Small intestine (tissue), 7 donors: ENCODE results near the gene SIK3. TPM values are rescaled to one million over a fixed set of nuclear protein-coding genes. Genes with fewer than 3 reads are reported as not detected.
"Not testable (repeated sequence)": the region's sequence is repeated elsewhere in the genome, so short reads cannot be mapped to it uniquely, and the experiment has no call there.

Experiments used
- DNase-seq, 2 donors: peaks; one replicate each; pipeline versions ENCODE4 v3.0.0 to v3.0.0-alpha.2; 2013
- FAIRE-seq: peaks from 2 replicates; lab custom pipeline; 2012; peaks lifted over from hg19 to GRCh38; lab: Jason Lieb, UNC
- H3K27ac ChIP-seq, 3 donors: one replicate each; pipeline ENCODE4 v1.5.1; 2013; ENCODE audit warnings: low read length in 2 of 3, mild to moderate bottlenecking in 2 of 3, control low read depth in 1 of 3, inconsistent platforms in 1 of 3, low read depth in 1 of 3, moderate library complexity in 1 of 3
- H3K27me3 ChIP-seq, 3 donors: one replicate each; pipeline ENCODE4 v1.6.1; 2013; ENCODE audit warnings: low read length in 3 of 3, inconsistent platforms in 1 of 3; ENCODE audit not compliant: control insufficient read depth in 3 of 3, insufficient read depth in 3 of 3
- H3K36me3 ChIP-seq, 3 donors: one replicate each; pipeline ENCODE4 v1.6.1; 2013; ENCODE audit warnings: low read length in 3 of 3, inconsistent platforms in 1 of 3, low read depth in 1 of 3, mild to moderate bottlenecking in 1 of 3, moderate library complexity in 1 of 3; ENCODE audit not compliant: control insufficient read depth in 3 of 3, insufficient read depth in 2 of 3
- H3K4me1 ChIP-seq, 3 donors: one replicate each; pipeline ENCODE4 v1.6.1; 2013; ENCODE audit warnings: low read length in 2 of 3, inconsistent platforms in 1 of 3, low read depth in 1 of 3, mild to moderate bottlenecking in 1 of 3, moderate library complexity in 1 of 3; ENCODE audit not compliant: control insufficient read depth in 3 of 3, insufficient read depth in 2 of 3
- H3K4me3 ChIP-seq, 3 donors: one replicate each; pipeline ENCODE4 v1.5.1; 2013; ENCODE audit warnings: low read length in 3 of 3, control low read depth in 1 of 3, inconsistent platforms in 1 of 3, low read depth in 1 of 3, mild to moderate bottlenecking in 1 of 3, moderate library complexity in 1 of 3
- H3K9me3 ChIP-seq, 2 donors: one replicate each; pipeline ENCODE4 v1.6.1; 2013; ENCODE audit warnings: low read depth in 1 of 2, low read length in 1 of 2; ENCODE audit not compliant: control insufficient read depth in 2 of 2, insufficient read depth in 1 of 2
- WGBS, 3 donors: extraction: QIAGEN DNeasy Blood & Tissue Kit; methylation state at CpG; one replicate each; pipeline ENCODE4 v1.1.7; 2013; 5-methylcytosine and 5-hydroxymethylcytosine counted together
- polyA plus RNA-seq, 4 donors: library from polyadenylated mRNA; stranded (reverse) in 3 of 4; unstranded in 1 of 4; fragments of 200-250 nt in 3 of 4; fragments of 120-200 nt in 1 of 4; gene quantifications; one replicate each; pipeline versions ENCODE4 v1.2.1 to v1.2.3, GENCODE V29; 2013
- donor health status: healthy with polysubstance abuse.
- donor health status: control.
- donor health status: control.
- donor health status: Bipolar disorder and iron deficiency.
- donor health status: healthy.

SIK3 gene
- polyA plus RNA-seq, 4 donors, result 4.9 to 35.3 (median 9.0) TPM

DNA sequence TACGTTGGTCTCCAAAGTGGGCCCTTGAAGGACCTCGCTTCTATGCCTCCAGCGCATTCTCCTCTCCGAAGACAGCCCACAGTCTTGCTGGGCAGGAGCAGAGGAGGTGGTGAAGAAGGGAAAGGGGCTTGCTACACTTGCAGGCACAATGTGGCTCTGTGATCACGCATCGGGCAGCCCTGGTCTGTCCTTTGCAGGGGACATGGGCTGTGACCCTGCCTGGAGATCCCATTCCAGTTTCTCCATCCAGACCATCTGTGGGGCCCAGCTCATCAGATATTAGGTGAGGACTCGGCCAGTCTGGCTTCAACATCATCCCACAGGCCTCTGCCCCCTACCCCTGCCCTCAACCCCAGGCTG lies 261.6 kb downstream of the SIK3 start:
- no peak for DNase-seq
- H3K36me3 ChIP-seq, result peaks cover 0 to 50% (median 0%) of the 10 kb centered on the region in 3 donors
- H3K27ac ChIP-seq, result peak overlapping the region; percentile 75 to 94 (median 93)
- no peaks in the 10 kb centered on the region for H3K27me3 ChIP-seq
- H3K4me1 ChIP-seq, result peaks cover 0 to 77% (median 5%) of the 10 kb centered on the region in 3 donors
- no peak for FAIRE-seq
- no peaks in the 10 kb centered on the region for H3K9me3 ChIP-seq
- H3K4me3 ChIP-seq, result peak overlapping the region in 2 of 3 donors; percentile 53 to 69
- 87 to 95% (median 89%) methylated on average over 7 of the region's 7 CpGs for WGBS, 3 donors

DNA sequence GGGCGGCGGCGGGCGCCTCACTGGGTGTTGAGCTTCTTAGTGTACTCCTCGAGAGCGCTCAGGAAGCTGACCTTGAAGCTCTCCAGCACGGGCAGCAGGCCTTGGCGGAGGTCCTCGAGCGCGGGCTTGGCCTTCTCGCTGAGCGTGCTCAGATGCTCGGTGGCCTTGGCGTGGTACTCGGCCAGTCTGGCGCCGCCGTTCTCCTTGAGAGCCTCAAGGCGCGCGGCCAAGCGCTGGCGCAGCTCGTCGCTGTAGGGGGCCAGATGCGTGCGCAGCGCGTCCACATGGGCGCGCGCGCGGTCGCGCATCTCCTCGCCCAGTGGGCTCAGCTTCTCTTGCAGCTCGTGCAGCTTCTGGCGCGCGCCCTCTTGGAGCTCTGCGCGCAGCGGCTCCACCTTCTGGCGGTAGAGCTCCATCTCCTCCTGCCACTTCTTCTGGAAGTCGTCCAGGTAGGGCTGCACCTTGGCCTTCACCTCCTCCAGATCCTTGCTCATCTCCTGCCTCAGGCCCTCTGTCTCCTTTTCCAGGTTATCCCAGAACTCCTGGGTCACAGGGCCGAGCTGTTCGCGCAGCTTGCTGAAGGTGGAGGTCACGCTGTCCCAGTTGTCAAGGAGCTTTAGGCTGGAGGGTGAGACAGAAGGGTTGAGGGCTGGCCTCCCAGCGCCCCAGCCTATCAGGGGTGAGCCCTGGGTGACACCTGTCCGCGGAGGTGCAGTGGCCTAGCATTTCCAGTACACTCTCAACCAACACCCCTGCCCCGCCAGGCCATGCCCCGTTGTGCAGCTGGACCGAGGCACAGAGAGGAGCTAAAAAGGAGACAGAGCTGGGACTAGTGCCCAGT lies 262.2 kb downstream of the SIK3 start:
- DNase-seq (peak; percentile 93 to 94), FAIRE-seq (no peak)
- H3K4me1 ChIP-seq, result peaks cover 0 to 74% (median 5%) of the 10 kb centered on the region in 3 donors
- H3K9me3 ChIP-seq, result no peaks in the 10 kb centered on the region
- peak overlapping the region in 2 of 3 donors; percentile 53 to 69 for H3K4me3 ChIP-seq
- 13 to 20% (median 16%) methylated on average over 50 to 57 of the region's 57 CpGs for WGBS, 3 donors
- no peaks in the 10 kb centered on the region for H3K27me3 ChIP-seq
- H3K27ac ChIP-seq, result peak overlapping the region; percentile 75 to 94 (median 93)
- peaks cover 0 to 51% (median 0%) of the 10 kb centered on the region in 3 donors for H3K36me3 ChIP-seq

DNA sequence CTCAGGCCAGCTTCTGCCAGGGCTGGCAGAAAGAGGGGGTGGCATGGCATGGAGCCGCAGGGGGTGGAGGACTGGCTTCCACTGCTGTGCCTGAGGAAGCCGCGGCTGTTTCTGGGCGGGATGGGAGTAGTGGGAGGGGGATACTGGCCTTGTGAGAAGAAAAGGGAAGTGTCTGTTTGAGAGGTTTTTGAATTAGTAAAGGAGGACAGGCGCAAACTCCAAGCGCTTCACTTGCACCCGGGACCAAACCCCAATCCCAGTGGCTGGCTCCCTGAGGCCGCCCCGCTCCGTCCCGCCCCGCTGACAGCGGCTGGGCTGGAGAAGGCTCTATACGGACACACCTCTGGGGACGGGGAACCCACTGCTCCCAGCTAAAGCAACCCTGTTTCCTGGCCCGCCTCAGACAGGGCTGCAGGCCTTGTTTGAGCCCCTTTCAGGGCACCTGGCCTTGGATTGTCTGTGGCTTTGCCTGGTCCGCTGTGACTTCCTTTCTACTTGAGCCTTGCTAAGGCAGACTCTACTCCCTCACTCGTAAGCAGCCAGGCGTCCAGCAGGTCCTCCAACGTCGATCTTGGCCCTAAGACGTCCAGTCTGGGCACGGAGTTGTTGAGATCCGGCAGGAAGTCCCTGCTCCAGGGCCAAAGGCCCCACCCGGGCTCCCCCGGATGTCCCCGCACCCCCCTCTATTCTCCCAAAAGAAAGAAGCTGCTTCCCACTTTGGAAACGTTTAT lies 263.0 kb downstream of the SIK3 start:
- FAIRE-seq (no peak), DNase-seq (peak in 1 of 2 donors; percentile 55)
- peaks cover 0 to 51% (median 0%) of the 10 kb centered on the region in 3 donors for H3K36me3 ChIP-seq
- no peaks in the 10 kb centered on the region for H3K27me3 ChIP-seq
- H3K4me1 ChIP-seq, result peaks cover 0 to 74% (median 5%) of the 10 kb centered on the region in 3 donors
- H3K4me3 ChIP-seq, result peak overlapping the region in 2 of 3 donors; percentile 53 to 69
- 45 to 80% (median 68%) methylated on average over 27 to 28 of the region's 28 CpGs for WGBS, 3 donors
- no peaks in the 10 kb centered on the region for H3K9me3 ChIP-seq
- H3K27ac ChIP-seq, result peak overlapping the region; percentile 75 to 94 (median 93)

DNA sequence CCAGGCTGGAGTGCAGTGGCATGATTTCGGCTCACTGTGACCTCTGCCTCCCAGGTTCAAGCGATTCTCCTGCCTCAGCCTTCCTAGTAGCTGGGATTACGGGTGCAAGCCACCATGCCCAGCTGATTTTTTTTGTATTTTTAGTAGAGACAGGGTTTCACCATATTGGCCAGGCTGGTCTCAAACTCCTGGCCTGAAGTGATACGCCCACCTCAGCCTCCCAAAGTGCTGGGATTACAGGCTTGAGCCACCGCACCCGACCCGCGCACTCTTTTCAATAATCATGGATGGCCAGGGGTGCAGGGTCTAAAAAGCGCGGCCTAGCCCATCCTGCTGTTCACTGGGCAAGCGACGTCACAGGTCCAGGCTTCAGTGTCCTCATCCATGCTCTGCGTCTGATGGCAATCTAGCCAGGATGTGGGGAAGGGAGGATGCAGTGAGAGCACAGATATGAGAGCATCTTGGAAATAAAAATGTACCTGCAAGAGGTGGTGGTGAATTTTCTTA lies 263.6 kb downstream of the SIK3 start:
- not testable (repeated sequence) for FAIRE-seq, H3K27me3 ChIP-seq, H3K9me3 ChIP-seq
- Histone ChIP-seq H3K4me1 (peaks cover under 1 to 75% (median 5%) of the 10 kb centered on the region in 3 donors), H3K36me3 (peaks cover 0 to 51% (median 0%) of the 10 kb centered on the region in 3 donors), H3K27ac (peak overlapping the region; percentile 75 to 94 (median 93)), H3K4me3 (peak overlapping the region in 1 of 3 donors; percentile 69)
- 78 to 84% (median 84%) methylated on average over 13 of the region's 13 CpGs for WGBS, 3 donors
- peak in 1 of 2 donors; percentile 39 for DNase-seq

DNA sequence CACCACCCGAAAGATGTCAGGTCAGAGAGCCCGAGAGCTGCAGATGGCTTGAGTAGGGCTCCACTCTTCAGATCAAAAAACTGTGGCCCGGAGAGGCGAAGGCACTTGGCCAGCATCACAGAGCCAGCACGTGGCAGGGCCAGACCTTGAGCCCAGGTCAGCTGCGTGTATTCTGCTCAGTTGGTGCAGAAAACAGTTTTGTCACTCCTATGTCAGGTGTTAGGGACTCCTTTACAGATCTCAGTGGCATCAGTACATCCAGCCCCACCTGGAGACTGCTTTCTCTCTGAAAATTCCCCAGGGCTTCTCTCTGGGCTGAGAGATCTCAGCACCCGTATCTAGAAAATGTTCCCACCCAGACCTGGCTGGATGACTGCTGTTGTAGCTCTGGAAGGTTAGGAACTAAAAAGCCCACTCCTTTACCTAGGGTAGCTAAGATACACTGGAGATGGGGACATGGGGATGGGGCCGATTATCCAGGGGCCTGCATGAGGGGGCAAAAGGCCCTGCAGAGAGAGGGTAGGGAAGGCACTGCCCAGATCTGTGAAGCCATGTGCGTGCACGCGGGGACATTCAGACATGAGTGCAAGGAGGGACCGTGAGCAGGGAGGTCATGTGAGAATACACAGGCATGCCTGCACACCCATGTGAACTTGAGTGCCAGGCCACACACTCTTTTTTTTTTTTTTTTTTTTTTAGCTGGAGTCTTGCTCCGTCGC lies 264.3 kb downstream of the SIK3 start:
- WGBS, 3 donors, result 74 to 91% (median 77%) methylated on average over 14 of the region's 14 CpGs
- peak overlapping the region in 2 of 3 donors; percentile 68 to 93 for H3K27ac ChIP-seq
- no peaks in the 10 kb centered on the region for H3K9me3 ChIP-seq
- FAIRE-seq (no peak), DNase-seq (peak in 1 of 2 donors; percentile 47)
- peaks cover 4 to 73% (median 7%) of the 10 kb centered on the region in 3 donors for H3K4me1 ChIP-seq
- peaks cover 0 to 51% (median 0%) of the 10 kb centered on the region in 3 donors for H3K36me3 ChIP-seq
- no peak overlapping the region for H3K4me3 ChIP-seq
- H3K27me3 ChIP-seq, result no peaks in the 10 kb centered on the region

DNA sequence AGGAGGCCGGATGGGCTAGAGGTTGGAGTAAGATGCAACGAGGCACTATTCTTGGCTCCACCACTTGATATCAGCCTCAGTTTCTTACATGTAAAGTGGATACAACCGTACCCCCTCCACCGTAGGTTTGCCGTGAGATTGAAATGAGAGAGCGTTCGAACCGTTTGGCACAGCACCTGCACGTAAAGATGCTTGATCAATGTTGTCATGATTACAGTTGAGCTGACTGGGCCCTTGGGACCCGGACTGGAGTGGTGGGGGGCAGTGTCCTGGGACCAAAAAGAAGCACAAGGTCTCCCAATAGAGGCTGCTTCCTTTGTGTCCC lies 264.8 kb downstream of the SIK3 start:
- DNase-seq (peak in 1 of 2 donors; percentile 5), FAIRE-seq (no peak)
- H3K27ac ChIP-seq, result peak overlapping the region in 2 of 3 donors; percentile 68 to 93
- H3K9me3 ChIP-seq, result no peaks in the 10 kb centered on the region
- no peak overlapping the region for H3K4me3 ChIP-seq
- H3K36me3 ChIP-seq, result peaks cover 0 to 51% (median 0%) of the 10 kb centered on the region in 3 donors
- H3K27me3 ChIP-seq, result no peaks in the 10 kb centered on the region
- H3K4me1 ChIP-seq, result peaks cover 5 to 73% (median 7%) of the 10 kb centered on the region in 3 donors
- WGBS, 3 donors, result 88 to 94% (median 90%) methylated on average over 10 of the region's 10 CpGs

DNA sequence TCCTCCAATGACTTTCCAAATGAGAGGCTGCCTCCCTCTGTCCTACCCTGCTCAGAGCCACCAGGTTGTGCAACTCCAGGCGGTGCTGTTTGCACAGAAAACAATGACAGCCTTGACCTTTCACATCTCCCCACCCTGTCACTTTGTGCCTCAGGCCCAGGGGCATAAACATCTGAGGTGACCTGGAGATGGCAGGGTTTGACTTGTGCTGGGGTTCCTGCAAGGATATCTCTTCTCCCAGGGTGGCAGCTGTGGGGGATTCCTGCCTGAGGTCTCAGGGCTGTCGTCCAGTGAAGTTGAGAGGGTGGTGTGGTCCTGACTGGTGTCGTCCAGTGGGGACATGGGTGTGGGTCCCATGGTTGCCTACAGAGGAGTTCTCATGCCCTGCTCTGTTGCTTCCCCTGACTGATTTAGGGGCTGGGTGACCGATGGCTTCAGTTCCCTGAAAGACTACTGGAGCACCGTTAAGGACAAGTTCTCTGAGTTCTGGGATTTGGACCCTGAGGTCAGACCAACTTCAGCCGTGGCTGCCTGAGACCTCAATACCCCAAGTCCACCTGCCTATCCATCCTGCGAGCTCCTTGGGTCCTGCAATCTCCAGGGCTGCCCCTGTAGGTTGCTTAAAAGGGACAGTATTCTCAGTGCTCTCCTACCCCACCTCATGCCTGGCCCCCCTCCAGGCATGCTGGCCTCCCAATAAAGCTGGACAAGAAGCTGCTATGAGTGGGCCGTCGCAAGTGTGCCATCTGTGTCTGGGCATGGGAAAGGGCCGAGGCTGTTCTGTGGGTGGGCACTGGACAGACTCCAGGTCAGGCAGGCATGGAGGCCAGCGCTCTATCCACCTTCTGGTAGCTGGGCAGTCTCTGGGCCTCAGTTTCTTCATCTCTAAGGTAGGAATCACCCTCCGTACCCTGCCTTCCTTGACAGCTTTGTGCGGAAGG lies 265.6 kb downstream of the SIK3 start:
- peak overlapping the region in 2 of 3 donors; percentile 33 to 34 for H3K4me3 ChIP-seq
- H3K27ac ChIP-seq, result peak overlapping the region in 2 of 3 donors; percentile 68 to 93
- H3K36me3 ChIP-seq, result peaks cover 0 to 51% (median 0%) of the 10 kb centered on the region in 3 donors
- H3K27me3 ChIP-seq, result no peaks in the 10 kb centered on the region
- DNase-seq (peak; percentile 27 to 58), FAIRE-seq (no peak)
- H3K9me3 ChIP-seq, result no peaks in the 10 kb centered on the region
- 71 to 78% (median 74%) methylated on average over 13 of the region's 13 CpGs for WGBS, 3 donors
- peaks cover 5 to 73% (median 6%) of the 10 kb centered on the region in 3 donors for H3K4me1 ChIP-seq
